Liver (tissue), 9 donors: ENCODE data around the gene HSF2BP. TPM values are rescaled to one million over a fixed set of nuclear protein-coding genes. Genes with fewer than 3 reads are reported as not detected.

Source experiments
- DNase-seq: peaks from one replicate; pipeline ENCODE4 v3.0.0-alpha.2; 2017; ENCODE audit warnings: low spot score
- H3K27ac ChIP-seq, 2 donors: one replicate each; pipeline ENCODE4 v1.7.0; 2013; ENCODE audit warnings: inconsistent platforms in 2 of 2, low read length in 2 of 2, control low read depth in 1 of 2, low read depth in 1 of 2, mild to moderate bottlenecking in 1 of 2
- H3K27me3 ChIP-seq, 4 donors: one replicate each; pipeline versions ENCODE4 v1.6.1 to v1.7.0; 2013; ENCODE audit warnings: low read length in 3 of 4, inconsistent platforms in 1 of 4, mild to moderate bottlenecking in 1 of 4, moderate library complexity in 1 of 4; ENCODE audit not compliant: control insufficient read depth in 4 of 4, insufficient read depth in 4 of 4
- H3K36me3 ChIP-seq, 4 donors: one replicate each; pipeline versions ENCODE4 v1.6.1 to v1.7.0; 2013; ENCODE audit warnings: low read length in 3 of 4, mild to moderate bottlenecking in 3 of 4, low read depth in 1 of 4, moderate library complexity in 1 of 4; ENCODE audit not compliant: control insufficient read depth in 4 of 4, insufficient read depth in 3 of 4
- H3K4me1 ChIP-seq, 4 donors: one replicate each; pipeline versions ENCODE4 v1.6.1 to v1.7.0; 2013; ENCODE audit warnings: low read length in 3 of 4, mild to moderate bottlenecking in 3 of 4, moderate library complexity in 1 of 4; ENCODE audit not compliant: control insufficient read depth in 4 of 4, insufficient read depth in 4 of 4
- H3K4me3 ChIP-seq, 3 donors: one replicate each; pipeline versions ENCODE4 v1.6.1 to v1.7.0; 2013; ENCODE audit warnings: low read length in 3 of 3, control low read depth in 1 of 3, low read depth in 1 of 3, mild to moderate bottlenecking in 1 of 3
- H3K9ac ChIP-seq, 2 donors: one replicate each; pipeline ENCODE4 v1.7.0; 2013; ENCODE audit warnings: low read length in 2 of 2, mild to moderate bottlenecking in 2 of 2, moderate library complexity in 2 of 2, control low read depth in 1 of 2, low read depth in 1 of 2
- H3K9me3 ChIP-seq, 4 donors: one replicate each; pipeline versions ENCODE4 v1.6.1 to v1.7.0; 2013; ENCODE audit warnings: low read length in 3 of 4; ENCODE audit not compliant: control insufficient read depth in 4 of 4
- CTCF ChIP-seq: fragments of 150-350 bp; IDR thresholded peaks from 2 replicates; pipeline ENCODE4 v1.5.1; 2017; ENCODE audit warnings: improper control_type of control experiment, low read depth, low read length; ENCODE audit not compliant: missing input control
- GABPA ChIP-seq, 2 donors: IDR thresholded peaks in 1 of 2; conservative IDR thresholded peaks in 1 of 2; 2 replicates each; pipeline ENCODE4 v1.6.1; 2016; ENCODE audit warnings: antibody characterized with exemption in 2 of 2, mild to moderate bottlenecking in 1 of 2, moderate library complexity in 1 of 2
- HNF4A ChIP-seq, 2 donors: conservative IDR thresholded peaks; 2 replicates each; pipeline ENCODE4 v1.6.1; 2016; ENCODE audit warnings: antibody characterized with exemption in 2 of 2, mild to moderate bottlenecking in 2 of 2
- HNF4G ChIP-seq: IDR thresholded peaks from 2 replicates; pipeline ENCODE4 v1.6.1; 2016; ENCODE audit warnings: antibody characterized with exemption
- JUND ChIP-seq, 2 donors: IDR thresholded peaks; 2 replicates each; pipeline ENCODE4 v1.6.1; 2016; ENCODE audit warnings: antibody characterized with exemption in 2 of 2
- NR2F2 ChIP-seq: IDR thresholded peaks from 2 replicates; pipeline ENCODE4 v1.6.1; 2016; ENCODE audit warnings: antibody characterized with exemption
- REST ChIP-seq: IDR thresholded peaks from 2 replicates; pipeline ENCODE4 v1.6.1; 2016; ENCODE audit warnings: antibody characterized with exemption, mild to moderate bottlenecking
- RXRA ChIP-seq, 2 donors: IDR thresholded peaks; 2 replicates each; pipeline ENCODE4 v1.6.1; 2017 to 2018; ENCODE audit warnings: antibody characterized with exemption in 2 of 2, mild to moderate bottlenecking in 1 of 2
- TAF1 ChIP-seq: conservative IDR thresholded peaks from 2 replicates; pipeline ENCODE4 v1.6.1; 2016; ENCODE audit warnings: antibody characterized with exemption, mild to moderate bottlenecking
- YY1 ChIP-seq: IDR thresholded peaks from 2 replicates; pipeline ENCODE4 v1.6.1; 2016; ENCODE audit warnings: antibody characterized with exemption, mild to moderate bottlenecking
- ZBTB33 ChIP-seq: IDR thresholded peaks from 2 replicates; pipeline ENCODE4 v1.6.1; 2016; ENCODE audit warnings: antibody characterized with exemption
- WGBS: extraction: QIAGEN DNeasy Blood & Tissue Kit; methylation state at CpG from one replicate; pipeline ENCODE4 v1.1.7; 2013; 5-methylcytosine and 5-hydroxymethylcytosine counted together
- polyA plus RNA-seq, 2 donors: library from polyadenylated mRNA; stranded (reverse) in 1 of 2; unstranded in 1 of 2; fragments of 200-250 nt in 1 of 2; fragments of >200 nt in 1 of 2; fragmentation: Nextera tagmentation in 1 of 2; extraction: Ambion mirVana in 1 of 2; gene quantifications; one replicate each; pipeline versions ENCODE4 v1.2.1 to v1.2.3, GENCODE V29; 2013 to 2015
- total RNA-seq, 2 donors: library from RNA; depleted of rRNA; stranded (reverse); fragments of >200 nt; gene quantifications; one replicate each; pipeline ENCODE4 v1.2.3, GENCODE V29; 2014
- donor health status: healthy.
- donor health status: healthy.
- donor health status: healthy.
- donor health status: healthy.
- donor health status: healthy.

Gene HSF2BP
- total and polyA plus RNA-seq, 4 donors, result 0.14 to 0.33 (median 0.16) TPM; not detected in 1

GRCh38 chr21:43658088-43658741 is 1.1 kb downstream of the HSF2BP start:
- WGBS, result 93% methylated on average over 48 of the region's 48 CpGs
- no peak for TF ChIP-seq GABPA (IDR thresholded peaks at IDR 0.05 in 1 of 2, conservative IDR thresholded peaks at IDR 0.05 in 1 of 2)
- no peak for TF ChIP-seq REST
- no peak for TF ChIP-seq YY1
- TF ChIP-seq NR2F2, result no peak
- no peak for TF ChIP-seq RXRA (IDR thresholded peaks at IDR 0.05)
- TF ChIP-seq ZBTB33, result no peak
- TF ChIP-seq TAF1, result no peak
- TF ChIP-seq CTCF, result no peak
- Histone ChIP-seq H3K9ac (no peak overlapping the region), H3K9me3 (no peaks in the 10 kb centered on the region), H3K36me3 (peaks cover 0 to 4% (median 0%) of the 10 kb centered on the region in 4 donors), H3K4me1 (peaks cover 6 to 31% (median 19%) of the 10 kb centered on the region in 4 donors), H3K27me3 (no peaks in the 10 kb centered on the region), H3K4me3 (no peak overlapping the region), H3K27ac (no peak overlapping the region)
- DNase-seq, result no peak

GRCh38 chr21:43657355-43658087 is 1.8 kb downstream of the HSF2BP start:
- peaks cover 6 to 31% (median 19%) of the 10 kb centered on the region in 4 donors for H3K4me1 ChIP-seq
- 86% methylated on average over 46 of the region's 46 CpGs for WGBS
- no peaks in the 10 kb centered on the region for H3K9me3 ChIP-seq
- H3K9ac ChIP-seq, result no peak overlapping the region
- TF ChIP-seq HNF4G (no peak), CTCF (no peak), JUND (IDR thresholded peaks at IDR 0.05) (no peak), REST (no peak), TAF1 (no peak), HNF4A (conservative IDR thresholded peaks at IDR 0.05) (no peak), RXRA (IDR thresholded peaks at IDR 0.05) (no peak), ZBTB33 (no peak)
- no peaks in the 10 kb centered on the region for H3K27me3 ChIP-seq
- H3K4me3 ChIP-seq, result no peak overlapping the region
- H3K27ac ChIP-seq, result peak overlapping the region in 1 of 2 donors; percentile 25
- no peak for DNase-seq
- peaks cover 0 to 3% (median 0%) of the 10 kb centered on the region in 4 donors for H3K36me3 ChIP-seq
